AG10803 (cell line): ENCODE measurements around the gene TERT.
"Not testable (repeated sequence)": the region's sequence is repeated elsewhere in the genome, so short reads cannot be mapped to it uniquely, and the experiment has no call there.

Experiments used
- DNase-seq: peaks from one replicate; pipeline ENCODE4 v3.0.0; 2010; ENCODE audit warnings: low read depth
- H3K4me3 ChIP-seq: 2 replicates; pipeline ENCODE4 v1.5.1; 2011; ENCODE audit warnings: mild to moderate bottlenecking, low read length, control low read depth
- TF ChIP-seq, protein P1 (sequence below): conservative IDR thresholded peaks from 2 replicates; pipeline ENCODE4 v1.5.1; 2011; ENCODE audit warnings: mild to moderate bottlenecking, low read length, control low read depth, inconsistent platforms

Gene TERT

GRCh38 chr5:1294206-1294834 lies 548 bp downstream of the TERT start:
- no peak overlapping the region for H3K4me3 ChIP-seq
- DNase-seq: no peak
- TF ChIP-seq, protein P1, sequence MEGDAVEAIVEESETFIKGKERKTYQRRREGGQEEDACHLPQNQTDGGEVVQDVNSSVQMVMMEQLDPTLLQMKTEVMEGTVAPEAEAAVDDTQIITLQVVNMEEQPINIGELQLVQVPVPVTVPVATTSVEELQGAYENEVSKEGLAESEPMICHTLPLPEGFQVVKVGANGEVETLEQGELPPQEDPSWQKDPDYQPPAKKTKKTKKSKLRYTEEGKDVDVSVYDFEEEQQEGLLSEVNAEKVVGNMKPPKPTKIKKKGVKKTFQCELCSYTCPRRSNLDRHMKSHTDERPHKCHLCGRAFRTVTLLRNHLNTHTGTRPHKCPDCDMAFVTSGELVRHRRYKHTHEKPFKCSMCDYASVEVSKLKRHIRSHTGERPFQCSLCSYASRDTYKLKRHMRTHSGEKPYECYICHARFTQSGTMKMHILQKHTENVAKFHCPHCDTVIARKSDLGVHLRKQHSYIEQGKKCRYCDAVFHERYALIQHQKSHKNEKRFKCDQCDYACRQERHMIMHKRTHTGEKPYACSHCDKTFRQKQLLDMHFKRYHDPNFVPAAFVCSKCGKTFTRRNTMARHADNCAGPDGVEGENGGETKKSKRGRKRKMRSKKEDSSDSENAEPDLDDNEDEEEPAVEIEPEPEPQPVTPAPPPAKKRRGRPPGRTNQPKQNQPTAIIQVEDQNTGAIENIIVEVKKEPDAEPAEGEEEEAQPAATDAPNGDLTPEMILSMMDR: no peak

DNA sequence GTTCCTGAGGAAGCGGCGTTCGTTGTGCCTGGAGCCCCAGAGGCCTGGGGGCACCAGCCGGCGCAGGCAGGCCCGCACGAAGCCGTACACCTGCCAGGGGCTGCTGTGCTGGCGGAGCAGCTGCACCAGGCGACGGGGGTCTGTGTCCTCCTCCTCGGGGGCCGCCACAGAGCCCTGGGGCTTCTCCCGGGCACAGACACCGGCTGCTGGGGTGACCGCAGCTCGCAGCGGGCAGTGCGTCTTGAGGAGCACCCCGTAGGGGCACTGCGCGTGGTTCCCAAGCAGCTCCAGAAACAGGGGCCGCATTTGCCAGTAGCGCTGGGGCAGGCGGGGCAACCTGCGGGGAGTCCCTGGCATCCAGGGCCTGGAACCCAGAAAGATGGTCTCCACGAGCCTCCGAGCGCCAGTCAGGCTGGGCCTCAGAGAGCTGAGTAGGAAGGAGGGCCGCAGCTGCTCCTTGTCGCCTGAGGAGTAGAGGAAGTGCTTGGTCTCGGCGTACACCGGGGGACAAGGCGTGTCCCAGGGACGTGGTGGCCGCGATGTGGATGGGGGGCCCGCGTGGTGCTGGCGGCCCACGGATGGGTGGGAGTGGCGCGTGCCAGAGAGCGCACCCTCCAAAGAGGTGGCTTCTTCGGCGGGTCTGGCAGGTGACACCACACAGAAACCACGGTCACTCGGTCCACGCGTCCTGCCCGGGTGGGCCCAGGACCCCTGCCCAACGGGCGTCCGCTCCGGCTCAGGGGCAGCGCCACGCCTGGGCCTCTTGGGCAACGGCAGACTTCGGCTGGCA lies 1.3 kb downstream of the TERT start:
- H3K4me3 ChIP-seq: no peak overlapping the region
- TF ChIP-seq, protein P1: no peak

DNA sequence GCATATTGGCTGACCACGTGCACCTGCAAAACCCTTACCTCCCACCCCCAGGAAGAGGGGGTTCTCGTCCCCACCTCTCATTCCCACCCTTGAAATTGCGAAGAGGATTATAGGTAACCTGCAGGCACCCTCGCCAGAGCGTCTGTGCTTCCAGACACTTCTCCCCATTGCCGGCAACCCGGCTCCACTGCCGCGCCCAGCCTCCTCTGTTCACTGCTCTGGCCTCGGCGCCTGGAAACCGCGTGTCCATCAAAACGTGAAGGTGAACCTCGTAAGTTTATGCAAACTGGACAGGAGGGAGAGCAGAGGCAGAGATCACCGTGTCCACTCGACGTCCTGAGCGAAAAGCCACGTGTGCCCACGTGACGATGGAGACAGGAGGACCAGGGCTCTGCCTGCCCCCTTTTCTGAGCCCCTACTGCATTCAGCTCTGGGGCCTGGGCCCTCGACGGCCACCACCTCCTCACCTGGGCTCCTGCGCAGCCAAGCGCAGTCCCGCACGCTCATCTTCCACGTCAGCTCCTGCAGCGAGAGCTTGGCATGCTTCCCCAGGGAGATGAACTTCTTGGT lies 1.9 kb downstream of the TERT start:
- H3K4me3 ChIP-seq: no peak overlapping the region
- TF ChIP-seq, protein P1: no peak
- DNase-seq: no peak

More for the DNA sequence above, 1.3 kb downstream of the TERT start:
- no peak for DNase-seq

GRCh38 chr5:1292139-1292538 lies 2.7 kb downstream of the TERT start:
- no peak overlapping the region for H3K4me3 ChIP-seq
- no peak for DNase-seq
- TF ChIP-seq, protein P1: no peak

DNA sequence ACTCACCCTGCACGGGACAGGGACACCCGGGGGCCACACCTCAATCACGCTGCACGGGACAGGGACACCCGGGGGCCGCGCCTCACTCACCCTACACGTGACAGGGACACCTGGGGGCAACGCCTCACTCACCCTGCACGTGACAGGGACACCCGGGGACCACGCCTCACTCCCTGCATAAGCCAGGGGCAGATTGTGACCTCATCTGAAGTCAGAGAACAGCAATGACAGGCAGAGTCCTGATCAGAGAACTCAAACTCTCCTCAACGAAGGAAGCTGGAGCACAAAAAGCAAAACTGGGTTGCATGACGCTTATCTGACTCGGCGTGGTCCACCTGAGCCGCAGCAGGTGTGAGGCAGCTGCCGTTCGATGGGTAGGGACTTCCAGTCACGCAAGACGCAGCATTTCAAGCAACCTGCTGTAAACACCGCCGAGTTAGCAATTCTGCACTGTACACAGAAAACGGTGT lies 3.2 kb downstream of the TERT start:
- no peak overlapping the region for H3K4me3 ChIP-seq
- TF ChIP-seq, protein P1: no peak
- DNase-seq: no peak

DNA sequence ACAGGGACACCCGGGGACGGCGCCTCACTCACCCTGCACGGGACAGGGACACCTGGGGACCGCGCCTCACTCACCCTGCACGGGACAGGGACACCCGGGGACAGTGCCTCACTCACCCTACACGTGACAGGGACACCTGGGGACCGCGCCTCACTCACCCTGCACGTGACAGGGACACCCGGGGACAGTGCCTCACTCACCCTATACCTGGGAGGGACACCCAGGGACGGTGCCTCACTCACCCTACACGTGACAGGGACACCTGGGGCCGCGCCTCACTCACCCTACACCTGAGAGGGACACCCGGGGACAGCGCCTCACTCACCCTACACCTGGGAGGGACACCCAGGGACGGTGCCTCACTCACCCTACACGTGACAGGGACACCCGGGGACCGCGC lies 3.9 kb downstream of the TERT start:
- not testable (repeated sequence) for DNase-seq, H3K4me3 ChIP-seq

DNA sequence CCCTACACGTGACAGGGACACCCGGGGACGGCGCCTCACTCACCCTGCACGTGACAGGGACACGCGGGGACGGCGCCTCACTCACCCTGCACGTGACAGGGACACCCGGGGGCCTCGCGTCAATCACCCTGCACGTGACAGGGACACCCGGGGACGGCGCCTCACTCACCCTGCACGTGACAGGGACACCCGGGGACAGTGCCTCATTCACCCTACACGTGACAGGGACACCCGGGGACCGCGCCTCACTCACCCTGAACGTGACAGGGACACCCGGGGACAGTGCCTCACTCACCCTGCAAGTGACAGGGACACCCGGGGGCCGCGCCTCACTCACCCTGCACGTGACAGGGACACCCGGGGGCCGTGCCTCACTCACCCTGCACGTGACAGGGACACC lies 5.3 kb downstream of the TERT start:
- H3K4me3 ChIP-seq, DNase-seq: not testable (repeated sequence)
